Transverse colon (tissue), 4 donors: ENCODE measurements around the gene LCNL1. TPM values are rescaled to one million over a fixed set of nuclear protein-coding genes. Genes with fewer than 3 reads are reported as not detected.

ENCODE experiments used
- DNase-seq: peaks from one replicate; pipeline ENCODE4 v3.0.0-alpha.2; 2019
- H3K27ac ChIP-seq, 4 donors: fragments of 200-600 bp; sonication (generic); 2 replicates each; pipeline ENCODE4 v1.5.1; 2016 to 2018; ENCODE audit warnings: inconsistent platforms in 4 of 4
- H3K27me3 ChIP-seq: fragments of 200-600 bp; sonication (generic); 2 replicates; pipeline ENCODE4 v1.5.1; 2017; ENCODE audit warnings: inconsistent platforms
- H3K36me3 ChIP-seq, 4 donors: fragments of 200-600 bp; sonication (generic); 2 replicates each; pipeline ENCODE4 v1.5.1; 2017 to 2019; ENCODE audit warnings: inconsistent platforms in 4 of 4
- H3K4me1 ChIP-seq, 4 donors: fragments of 200-600 bp; sonication (generic); 2 replicates each; pipeline ENCODE4 v1.5.1; 2017 to 2020; ENCODE audit warnings: inconsistent platforms in 4 of 4
- H3K4me3 ChIP-seq, 4 donors: fragments of 200-600 bp; sonication (generic); 1 replicate in 1 of 4; 2 replicates in 3 of 4; pipeline versions ENCODE4 v1.5.1 to v1.6.1; 2017 to 2019; ENCODE audit warnings: inconsistent platforms in 4 of 4
- H3K9me3 ChIP-seq, 2 donors: fragments of 200-600 bp; sonication (generic); 2 replicates each; pipeline ENCODE4 v1.5.1; 2017 to 2019; ENCODE audit warnings: inconsistent platforms in 2 of 2
- EP300 ChIP-seq: sonication (generic); formaldehyde crosslinking; IDR thresholded peaks from one replicate; pipeline ENCODE4 v1.6.1; 2017; ENCODE audit warnings: antibody characterized with exemption, low read depth
- POLR2A ChIP-seq: fragments of 450-650 bp; IDR thresholded peaks from one replicate; pipeline ENCODE4 v1.6.1; 2016; ENCODE audit warnings: antibody characterized with exemption, mild to moderate bottlenecking, moderate library complexity
- POLR2AphosphoS5 ChIP-seq, 3 donors: sonication (generic); formaldehyde crosslinking; IDR thresholded peaks; one replicate each; pipeline ENCODE4 v1.6.1; 2016; ENCODE audit warnings: antibody characterized with exemption in 3 of 3
- WGBS, 2 donors: methylation state at CpG; one replicate each; pipeline ENCODE4 v1.1.5; 2018; ENCODE audit warnings: low coverage in 1 of 2; 5-methylcytosine and 5-hydroxymethylcytosine counted together
- in situ Hi-C, 4 donors: fragments of 200-750 bp; cut with MboI; loops; one replicate each; pipeline versions ENCODE4 v1.15.0 to v1.15.1; 2017; ENCODE audit warnings: low sequenced_read_pairs in 3 of 4, low pct_ligation_motif_present in 1 of 4, low pct_unique_long_range_greater_than_20kb in 1 of 4
- intact Hi-C: fragments of 100-400 bp; cut with DNase I; formaldehyde crosslinking; loops from one replicate; pipeline ENCODE4 v1.15.1; 2023; ENCODE audit warnings: low total_unique reads
- total RNA-seq, 4 donors: library from RNA; depleted of rRNA; stranded (reverse); fragments of >200 nt; gene quantifications; one replicate each; pipeline ENCODE4 v1.1.0, GENCODE V29; 2016
- TF ChIP-seq, protein P1 (sequence below), 5 experiments: fragments of 200-600 bp in 3 of 5; fragments of 450-650 bp in 2 of 5; sonication (generic) in 3 of 5; IDR thresholded peaks; 1 replicate in 2 of 5; 2 replicates in 3 of 5; pipeline ENCODE4 v1.5.1; 2016 to 2017; ENCODE audit warnings: antibody characterized with exemption in 5 of 5, inconsistent platforms in 3 of 5, mild to moderate bottlenecking in 2 of 5, moderate library complexity in 1 of 5

Gene LCNL1
- total RNA-seq, 4 donors from 2014 or later: 0.27 to 0.75 TPM; not detected in 2

DNA sequence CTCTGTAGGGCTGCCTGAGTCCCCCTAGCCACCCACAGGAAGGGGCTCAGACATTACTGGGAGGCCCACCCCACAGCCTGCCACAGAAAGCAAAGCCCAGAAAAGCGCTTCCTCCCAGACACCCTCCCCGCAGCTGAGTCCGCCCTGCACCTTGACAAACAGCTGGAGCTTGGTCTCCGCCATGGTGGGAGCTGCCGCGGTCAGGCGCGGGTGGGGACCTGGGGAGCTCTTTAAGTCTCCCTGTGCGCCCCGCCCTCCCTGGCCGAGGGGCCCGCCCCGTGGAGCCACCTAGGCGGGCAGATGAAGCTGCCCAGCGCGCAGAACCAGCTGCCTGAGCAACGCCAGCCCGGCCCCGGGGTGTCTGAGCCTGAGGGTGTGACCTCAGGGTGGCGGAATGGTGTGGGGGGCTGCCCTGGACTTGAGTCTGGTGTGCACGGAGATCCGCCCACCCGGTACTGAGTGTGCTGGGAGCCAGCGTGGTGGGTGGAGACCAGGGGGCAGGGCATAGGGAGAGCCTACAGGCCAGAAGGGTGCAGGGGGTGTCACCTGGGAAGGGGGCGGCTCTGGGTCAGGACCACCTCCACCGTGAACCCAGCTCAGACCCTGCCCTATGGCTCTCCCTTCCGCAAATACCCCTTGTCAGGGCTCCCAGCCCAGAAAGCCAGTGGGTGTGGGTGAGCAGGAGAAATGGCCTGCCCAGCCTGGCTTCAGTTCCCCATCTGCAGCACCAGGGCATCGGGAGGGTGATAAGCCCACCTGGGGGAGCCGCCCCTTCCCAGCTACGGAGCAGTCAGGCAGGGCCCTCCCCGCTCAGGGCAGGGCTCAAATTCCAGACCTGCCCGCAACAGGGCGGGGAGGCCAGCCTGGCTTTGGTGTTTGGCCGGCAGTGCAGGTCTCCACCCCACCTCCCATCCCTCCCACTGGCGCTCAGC is 13.8 kb downstream of the LCNL1 start, which contains the start of gene CLIC3:
TSS of gene CLIC3 (minus strand) at position 208 of the 932 bp plus-strand sequence. CDS start at position 183, 25 bp downstream.
- DNase-seq: peak; percentile 75
- H3K36me3 ChIP-seq: no peaks in the 10 kb centered on the region
- H3K4me3 ChIP-seq: peak within 1 kb of the TSS in 2 of 4 donors; percentile 18 to 19
- intact Hi-C loops: no loop called here
- WGBS, 2 donors: 18% methylated on average over 33 of the region's 35 CpGs; no CpG with 5 or more reads in 1 of the 2 donors
- H3K27ac ChIP-seq: peak within 1 kb of the TSS; percentile 7 to 60 (median 52)
- H3K4me1 ChIP-seq: peaks cover 30 to 61% (median 47%) of the 10 kb centered on the region in 4 donors
- H3K9me3 ChIP-seq: no peaks in the 10 kb centered on the region
- TF ChIP-seq POLR2AphosphoS5 (IDR thresholded peaks at IDR 0.05) (no peak), POLR2A (no peak)
- TF ChIP-seq, protein P1, sequence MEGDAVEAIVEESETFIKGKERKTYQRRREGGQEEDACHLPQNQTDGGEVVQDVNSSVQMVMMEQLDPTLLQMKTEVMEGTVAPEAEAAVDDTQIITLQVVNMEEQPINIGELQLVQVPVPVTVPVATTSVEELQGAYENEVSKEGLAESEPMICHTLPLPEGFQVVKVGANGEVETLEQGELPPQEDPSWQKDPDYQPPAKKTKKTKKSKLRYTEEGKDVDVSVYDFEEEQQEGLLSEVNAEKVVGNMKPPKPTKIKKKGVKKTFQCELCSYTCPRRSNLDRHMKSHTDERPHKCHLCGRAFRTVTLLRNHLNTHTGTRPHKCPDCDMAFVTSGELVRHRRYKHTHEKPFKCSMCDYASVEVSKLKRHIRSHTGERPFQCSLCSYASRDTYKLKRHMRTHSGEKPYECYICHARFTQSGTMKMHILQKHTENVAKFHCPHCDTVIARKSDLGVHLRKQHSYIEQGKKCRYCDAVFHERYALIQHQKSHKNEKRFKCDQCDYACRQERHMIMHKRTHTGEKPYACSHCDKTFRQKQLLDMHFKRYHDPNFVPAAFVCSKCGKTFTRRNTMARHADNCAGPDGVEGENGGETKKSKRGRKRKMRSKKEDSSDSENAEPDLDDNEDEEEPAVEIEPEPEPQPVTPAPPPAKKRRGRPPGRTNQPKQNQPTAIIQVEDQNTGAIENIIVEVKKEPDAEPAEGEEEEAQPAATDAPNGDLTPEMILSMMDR (IDR thresholded peaks at IDR 0.05): no peak
- in situ Hi-C loops: no loop called here
- H3K27me3 ChIP-seq: peaks cover 24% of the 10 kb centered on the region

DNA sequence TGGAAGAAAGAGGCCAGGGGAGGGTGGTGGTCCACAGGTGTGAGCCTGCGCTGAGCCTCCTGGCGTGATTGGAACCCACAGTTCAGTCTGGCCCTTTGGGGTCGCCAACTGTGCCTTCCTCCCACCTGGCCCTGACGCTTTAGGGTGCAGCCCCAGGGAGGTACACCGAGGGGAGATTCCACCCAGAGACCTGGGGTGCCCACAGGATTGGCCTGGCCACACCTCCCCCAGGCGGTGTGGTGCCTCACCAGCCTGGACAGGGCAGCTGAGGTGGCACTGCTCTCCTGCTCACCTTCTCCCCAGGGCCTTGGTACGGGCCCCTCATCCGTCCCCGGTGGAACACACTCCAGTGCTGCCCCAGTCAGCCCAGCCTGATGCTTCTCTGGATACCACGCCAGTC is 14.6 kb downstream of the LCNL1 start:
- WGBS, 2 donors: 61% methylated on average over 10 of the region's 10 CpGs; no CpG with 5 or more reads in 1 of the 2 donors
- Histone ChIP-seq H3K4me1 (peaks cover 30 to 60% (median 45%) of the 10 kb centered on the region in 4 donors), H3K27ac (peak overlapping the region in 3 of 4 donors; percentile 52 to 60 (median 52)), H3K36me3 (no peaks in the 10 kb centered on the region), H3K27me3 (peaks cover 24% of the 10 kb centered on the region), H3K4me3 (peak overlapping the region in 1 of 4 donors; percentile 19), H3K9me3 (no peaks in the 10 kb centered on the region)
- in situ Hi-C loops: no loop called here
- intact Hi-C loops: no loop called here
- DNase-seq: no peak
- TF ChIP-seq POLR2A: no peak
- TF ChIP-seq EP300: no peak
- TF ChIP-seq, protein P1 (IDR thresholded peaks at IDR 0.05): no peak
- TF ChIP-seq POLR2AphosphoS5 (IDR thresholded peaks at IDR 0.05): no peak

DNA sequence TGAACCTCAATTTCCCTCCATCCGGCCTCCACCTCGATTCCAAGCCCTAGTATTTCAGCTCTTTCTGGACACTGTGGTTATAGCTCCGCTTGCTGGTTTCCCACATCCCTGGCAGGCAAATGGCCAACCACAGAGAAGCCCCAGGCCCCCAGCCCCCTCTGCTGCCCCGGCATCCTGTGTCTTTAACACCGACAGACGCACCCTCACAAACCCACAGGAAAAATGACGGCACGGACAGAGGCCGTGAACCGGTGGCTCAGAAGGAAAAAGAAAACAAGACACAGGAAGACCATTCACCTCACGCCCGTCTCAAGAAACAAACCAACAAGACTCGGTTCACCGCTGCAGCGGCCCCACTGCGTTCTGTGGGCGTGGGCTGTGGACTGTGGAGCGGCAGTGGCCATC is 15.0 kb downstream of the LCNL1 start:
- H3K36me3 ChIP-seq: no peaks in the 10 kb centered on the region
- no peaks in the 10 kb centered on the region for H3K9me3 ChIP-seq
- peak; percentile 46 for DNase-seq
- no peak overlapping the region for H3K4me3 ChIP-seq
- in situ Hi-C loops (no loop called here), intact Hi-C loops (no loop called here)
- TF ChIP-seq, protein P1 (IDR thresholded peaks at IDR 0.05): no peak
- TF ChIP-seq POLR2AphosphoS5 (IDR thresholded peaks at IDR 0.05) (no peak), POLR2A (no peak), EP300 (no peak)
- H3K27ac ChIP-seq: peak overlapping the region in 3 of 4 donors; percentile 52 to 60 (median 52)
- peaks cover 28 to 56% (median 41%) of the 10 kb centered on the region in 4 donors for H3K4me1 ChIP-seq
- WGBS, 2 donors: 47 to 52% methylated on average over 9 to 18 of the region's 18 CpGs
- H3K27me3 ChIP-seq: peaks cover 24% of the 10 kb centered on the region

DNA sequence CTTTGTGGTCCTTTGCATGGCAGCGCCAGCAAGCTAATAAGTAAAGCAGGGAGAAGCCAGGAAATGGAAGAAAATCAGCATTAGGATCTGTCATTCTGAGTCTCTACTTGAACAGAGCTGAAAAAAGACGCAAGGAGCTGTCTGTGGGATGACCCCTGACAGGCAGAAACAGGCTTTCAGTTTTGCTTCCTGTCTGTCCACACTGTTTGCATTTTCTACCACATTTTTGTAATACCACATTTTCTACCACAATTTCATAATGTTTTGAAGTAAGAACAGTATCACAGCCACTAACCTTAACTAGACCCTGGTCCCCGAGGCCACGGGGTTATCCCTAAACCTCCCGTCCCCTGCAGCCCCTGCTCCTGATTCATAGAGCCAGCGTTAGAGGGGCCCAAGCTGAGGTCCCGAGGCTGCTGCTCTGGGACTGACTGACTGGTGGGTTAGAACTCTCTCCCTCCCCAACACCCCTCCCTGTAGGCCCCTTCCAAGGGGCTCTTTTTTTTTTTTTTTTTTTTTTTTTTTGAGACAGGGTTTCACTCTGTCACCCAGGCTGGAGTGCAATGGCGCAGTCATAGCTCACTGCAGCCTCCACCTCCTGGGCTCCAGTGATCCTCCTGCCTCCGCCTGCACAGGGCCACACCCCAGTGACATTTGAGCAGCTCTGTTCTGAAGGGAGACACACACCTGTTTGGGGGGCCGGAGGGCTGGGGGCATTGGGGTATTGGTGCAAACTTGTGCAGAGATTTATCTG is 17.6 kb downstream of the LCNL1 start:
- TF ChIP-seq, protein P1 (IDR thresholded peaks at IDR 0.05): no peak
- TF ChIP-seq EP300 (no peak), POLR2AphosphoS5 (IDR thresholded peaks at IDR 0.05) (no peak), POLR2A (no peak)
- Histone ChIP-seq H3K4me1 (peaks cover 21 to 31% (median 23%) of the 10 kb centered on the region in 4 donors), H3K27ac (peak overlapping the region in 3 of 4 donors; percentile 42 to 61 (median 57)), H3K27me3 (peaks cover 11% of the 10 kb centered on the region), H3K4me3 (no peak overlapping the region), H3K9me3 (no peaks in the 10 kb centered on the region), H3K36me3 (no peaks in the 10 kb centered on the region)
- intact Hi-C loops (no loop called here), in situ Hi-C loops (no loop called here)
- no peak for DNase-seq
- 46 to 56% methylated on average over 4 to 8 of the region's 10 CpGs for WGBS, 2 donors
